ENCODE measurements around the gene TRMT112.

GRCh38 chr11:64364435-64364834 is 47.1 kb upstream of the TRMT112 start:
- TF ChIP-seq CTCF (IDR thresholded peaks at IDR 0.05; ENCODE audit: poor library complexity, severe bottlenecking) (no peak), EZH2 (IDR thresholded peaks at IDR 0.05; ENCODE audit: borderline replicate concordance, insufficient read depth, low read length, poor library complexity, severe bottlenecking) (no peak), EP300 (conservative IDR thresholded peaks at IDR 0.05; ENCODE audit: poor library complexity, severe bottlenecking) (no peak), POLR2AphosphoS5 (IDR thresholded peaks at IDR 0.05) (no peak), TAF1 (IDR thresholded peaks at IDR 0.05; ENCODE audit: low read depth) (no peak)
